HT1080 (cell line): ENCODE data around the gene PER3. TPM values are rescaled to one million over a fixed set of nuclear protein-coding genes. Genes with fewer than 3 reads are reported as not detected.
"Not testable (repeated sequence)": the region's sequence is repeated elsewhere in the genome, so short reads cannot be mapped to it uniquely, and the experiment has no call there.

Experiments used
- DNase-seq: peaks from one replicate; pipeline ENCODE4 v3.0.0-alpha.2; 2015; ENCODE audit warnings: low read depth
- total RNA-seq: library from RNA; depleted of rRNA; stranded (reverse); fragments of >200 nt; shearing (Covaris generic); gene quantifications from 2 replicates; pipeline ENCODE4 v1.2.3, GENCODE V29; 2014

Gene PER3
- total RNA-seq, 1 experiment from 2014 or later: 3.6 TPM

GRCh38 chr1:7778133-7778628, 5.9 kb upstream of the PER3 start:
- DNase-seq: no peak

GRCh38 chr1:7780976-7781375, 3.1 kb upstream of the PER3 start:
- no peak for DNase-seq

- DNase-seq: no peak
Measured at GRCh38 chr1:7781501-7781900, 2.6 kb upstream of the PER3 start.

GRCh38 chr1:7781923-7782495, 2.1 kb upstream of the PER3 start:
- no peak for DNase-seq

GRCh38 chr1:7783178-7783711, 846 bp upstream of the PER3 start:
- peak; percentile 70 for DNase-seq

GRCh38 chr1:7784492-7785071, 491 bp downstream of the PER3 start:
- DNase-seq: no peak

GRCh38 chr1:7785108-7785507, 1.0 kb downstream of the PER3 start:
- DNase-seq: no peak

- no peak for DNase-seq
Measured at GRCh38 chr1:7786795-7787194, 2.7 kb downstream of the PER3 start.

- DNase-seq: no peak
Measured at GRCh38 chr1:7789828-7790227, 5.7 kb downstream of the PER3 start.

GRCh38 chr1:7791027-7791426, 6.9 kb downstream of the PER3 start:
- DNase-seq: not testable (repeated sequence)

GRCh38 chr1:7795406-7795805, 11.3 kb downstream of the PER3 start:
- no peak for DNase-seq

- no peak for DNase-seq
Measured at GRCh38 chr1:7805460-7805859, 21.4 kb downstream of the PER3 start.

- DNase-seq: peak; percentile 31
Measured at GRCh38 chr1:7808253-7808844, 24.3 kb downstream of the PER3 start.

- no peak for DNase-seq
Measured at GRCh38 chr1:7809742-7810141, 25.7 kb downstream of the PER3 start.

- DNase-seq: peak; percentile 93
Measured at GRCh38 chr1:7810395-7810794, 26.3 kb downstream of the PER3 start.

GRCh38 chr1:7811476-7811875, 27.4 kb downstream of the PER3 start:
- DNase-seq: no peak

- DNase-seq: no peak
Measured at GRCh38 chr1:7813677-7814373, 29.7 kb downstream of the PER3 start.

GRCh38 chr1:7821282-7821681, 37.2 kb downstream of the PER3 start:
- no peak for DNase-seq

- no peak for DNase-seq
Measured at GRCh38 chr1:7824701-7825100, 40.6 kb downstream of the PER3 start.

GRCh38 chr1:7826363-7826762, 42.3 kb downstream of the PER3 start:
- DNase-seq: no peak

GRCh38 chr1:7827126-7827955, 43.2 kb downstream of the PER3 start:
- DNase-seq: no peak
